HG02981 (cell line): ENCODE results near the gene S100A2.

Source experiments
- ATAC-seq: cut with Tn5 transposase; IDR thresholded peaks from one replicate; pipeline ENCODE4 v1.9.1; 2021; ENCODE audit warnings: mild to moderate bottlenecking, moderate library complexity; ENCODE audit not compliant: unreplicated experiment

S100A2 gene

DNA sequence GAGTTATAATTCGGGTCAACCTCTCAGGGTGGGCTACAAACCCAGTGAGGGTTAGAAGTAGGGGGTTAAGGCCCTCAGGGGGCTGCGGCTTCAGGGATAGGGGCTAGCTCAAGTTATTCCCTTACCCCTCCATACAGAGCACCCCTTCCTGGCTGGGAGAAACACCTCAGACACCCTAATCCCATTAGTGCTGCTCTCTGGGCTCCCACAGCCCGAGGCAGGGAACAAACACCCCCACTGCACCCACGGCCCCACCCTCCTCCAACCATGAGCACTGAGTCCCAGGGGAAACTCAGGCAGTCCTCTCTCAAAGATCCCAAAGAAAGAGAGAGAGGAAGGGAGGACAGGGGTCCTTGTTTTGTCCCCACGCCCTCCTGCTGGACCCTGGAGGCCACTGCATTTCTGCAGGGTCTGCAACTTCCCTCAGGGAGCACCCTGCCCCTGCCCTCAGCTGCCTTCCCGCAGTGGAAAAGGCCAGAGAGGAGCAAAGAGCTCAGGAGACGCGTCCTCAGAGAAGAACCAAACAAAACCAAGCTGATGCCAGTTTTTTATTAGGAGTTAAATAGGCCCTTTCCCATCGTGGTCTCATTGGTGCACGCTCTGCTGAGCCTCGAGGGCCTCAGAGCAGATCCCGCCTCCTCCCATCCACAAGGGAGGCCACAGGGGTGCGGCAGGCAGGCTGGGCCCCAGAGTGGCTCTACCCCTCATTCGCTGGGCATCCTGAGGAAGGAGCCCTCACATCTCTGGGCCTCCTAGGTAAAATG, 18.7 kb downstream of the S100A2 start:
- no peak for ATAC-seq

DNA sequence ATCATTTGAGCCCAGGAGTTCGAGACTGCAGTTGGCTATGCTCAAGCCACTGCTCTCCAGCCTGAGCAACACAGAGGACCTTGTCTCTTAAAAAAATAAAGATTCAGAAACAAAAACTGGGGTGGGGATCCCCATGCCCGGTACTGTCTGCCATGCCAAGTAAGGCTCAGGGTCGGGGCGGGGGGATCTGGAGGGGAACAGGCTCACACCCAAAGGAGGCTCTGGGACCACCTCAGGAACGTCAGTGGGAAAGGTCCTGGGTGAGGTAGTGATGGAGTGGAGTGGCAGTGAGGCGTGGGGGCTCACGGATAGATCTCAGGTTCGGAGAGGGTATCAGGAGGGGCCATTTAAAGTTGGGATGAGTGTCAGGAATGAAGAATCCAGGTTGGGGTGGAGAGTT, 19.3 kb downstream of the S100A2 start:
- no peak for ATAC-seq

DNA sequence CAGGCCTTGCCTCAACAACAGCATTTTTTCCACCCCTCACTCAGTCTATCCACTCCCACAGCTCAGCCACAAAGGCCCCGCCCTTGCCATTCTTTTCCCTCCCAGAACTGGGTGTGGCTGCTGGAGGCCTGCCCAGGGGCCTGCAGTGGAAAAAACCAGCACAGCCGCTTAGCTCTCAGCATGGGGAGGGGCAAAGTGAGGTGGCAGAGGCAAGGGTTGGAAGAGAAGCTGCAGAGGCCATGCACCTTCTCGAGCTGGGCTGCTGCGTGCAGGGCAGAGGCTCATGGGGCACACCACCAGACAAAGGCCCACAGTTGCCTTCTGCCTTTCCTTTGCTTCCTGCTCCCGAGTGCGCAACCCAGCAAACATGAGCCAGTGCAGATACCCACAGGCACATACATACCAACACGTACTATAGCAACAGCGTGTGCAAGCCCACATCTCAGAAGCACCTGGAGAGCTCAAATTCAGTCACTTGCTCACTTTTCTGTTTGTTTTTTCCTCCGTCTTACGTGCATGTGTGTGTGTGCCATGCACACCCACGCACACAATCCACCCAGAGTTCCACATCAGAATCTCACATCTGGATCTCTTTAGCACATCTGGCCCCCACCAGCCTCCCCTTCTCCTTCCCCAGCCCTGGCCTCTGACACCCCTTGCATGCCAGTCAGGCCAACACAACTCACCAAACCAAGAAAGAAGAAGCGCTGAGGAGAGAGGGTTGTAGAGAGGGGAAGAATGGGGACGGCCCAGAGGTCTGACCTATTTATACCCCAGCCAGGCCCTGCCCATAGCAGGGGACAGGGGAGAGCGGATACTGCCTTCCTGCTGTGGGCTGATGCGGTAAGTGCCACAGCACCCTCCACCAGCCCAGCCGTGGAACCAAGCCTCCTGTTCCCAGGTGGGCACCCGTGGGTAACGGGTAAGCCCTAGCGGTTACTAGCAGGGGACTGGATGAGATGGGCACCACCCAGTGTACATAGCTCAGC, 20.3 kb downstream of the S100A2 start, which contains the start of gene S100A4:
S100A4 (minus strand) TSS at position 740 of the 989 bp plus-strand sequence. CDS start 1,012 bp downstream, outside the sequence.
- no peak for ATAC-seq

DNA sequence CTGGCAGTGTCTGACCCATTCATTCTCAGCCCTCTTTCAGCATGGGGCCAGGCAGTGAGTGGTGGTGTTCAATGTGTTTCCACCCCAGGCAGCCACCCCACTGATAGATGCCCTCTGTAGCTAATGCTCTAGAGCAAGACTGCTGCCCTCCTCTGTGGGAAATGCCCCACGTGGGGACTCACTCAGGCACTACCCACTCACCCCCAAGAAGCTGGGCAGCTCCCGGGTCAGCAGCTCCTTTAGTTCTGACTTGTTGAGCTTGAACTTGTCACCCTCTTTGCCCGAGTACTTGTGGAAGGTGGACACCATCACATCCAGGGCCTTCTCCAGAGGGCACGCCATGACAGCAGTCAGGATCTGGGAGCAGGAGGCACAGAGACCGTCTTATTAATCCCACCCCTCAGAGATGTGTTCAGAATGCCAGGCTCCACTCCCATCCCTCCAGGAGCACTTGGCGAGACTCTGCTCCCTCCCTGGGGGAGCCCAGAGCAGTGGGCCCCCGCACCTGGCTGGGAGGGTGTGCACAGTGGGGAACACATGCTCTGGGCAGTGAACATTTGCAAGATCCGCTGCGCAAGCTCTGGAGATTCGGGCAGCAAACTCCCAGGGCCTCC, 21.1 kb downstream of the S100A2 start:
- no peak for ATAC-seq

DNA sequence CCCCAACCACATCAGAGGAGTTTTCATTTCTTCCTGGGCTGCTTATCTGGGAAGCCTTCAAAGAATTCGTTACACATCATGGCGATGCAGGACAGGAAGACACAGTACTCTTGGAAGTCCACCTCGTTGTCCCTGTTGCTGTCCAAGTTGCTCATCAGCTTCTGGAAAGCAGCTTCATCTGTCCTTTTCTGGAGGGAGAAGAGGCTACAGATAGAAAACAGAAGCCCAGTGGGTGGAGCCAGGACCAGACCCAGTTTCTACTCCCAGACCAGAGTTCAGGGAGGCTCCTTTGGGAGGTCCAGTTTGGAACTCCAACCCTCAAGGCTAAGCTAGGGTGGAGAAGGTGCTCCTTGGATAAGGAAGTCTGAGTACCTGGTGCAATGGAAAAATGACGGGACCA, 21.9 kb downstream of the S100A2 start:
- ATAC-seq: no peak

DNA sequence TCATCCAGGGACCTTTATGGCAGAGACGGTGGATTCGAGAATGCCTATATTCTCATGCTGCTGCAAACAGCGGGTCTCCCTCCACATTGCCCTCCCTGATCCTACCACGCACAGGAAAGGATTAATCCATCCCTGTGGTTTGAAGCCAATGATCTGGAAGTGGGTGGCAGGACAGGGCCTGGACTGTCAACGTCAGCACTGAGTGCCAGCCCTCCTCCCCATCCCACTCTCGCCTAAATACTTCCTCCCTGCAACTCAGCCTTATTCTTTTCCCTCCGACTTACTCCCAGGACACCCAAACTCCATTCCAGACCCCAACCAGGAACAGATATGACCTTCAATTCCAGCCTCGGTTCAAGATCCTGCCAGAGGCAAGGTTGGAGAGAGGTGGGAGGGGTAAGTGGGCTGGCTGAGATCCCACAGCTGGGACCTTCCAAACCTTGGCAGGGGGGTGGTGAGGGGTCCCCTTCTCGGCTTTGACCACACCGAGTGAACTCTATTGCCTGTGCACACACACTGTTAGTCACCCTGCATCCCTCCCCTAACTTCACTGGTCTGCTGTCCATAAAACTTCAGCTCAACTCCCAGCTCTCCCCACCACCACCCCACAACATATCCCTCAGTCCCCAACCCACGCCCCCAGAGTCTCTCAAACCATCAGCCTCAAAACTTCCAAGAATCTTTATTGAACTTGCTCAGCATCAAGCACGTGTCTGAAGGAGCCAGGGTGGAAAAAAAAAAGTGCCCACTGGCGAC, 22.5 kb downstream of the S100A2 start:
- no peak for ATAC-seq

DNA sequence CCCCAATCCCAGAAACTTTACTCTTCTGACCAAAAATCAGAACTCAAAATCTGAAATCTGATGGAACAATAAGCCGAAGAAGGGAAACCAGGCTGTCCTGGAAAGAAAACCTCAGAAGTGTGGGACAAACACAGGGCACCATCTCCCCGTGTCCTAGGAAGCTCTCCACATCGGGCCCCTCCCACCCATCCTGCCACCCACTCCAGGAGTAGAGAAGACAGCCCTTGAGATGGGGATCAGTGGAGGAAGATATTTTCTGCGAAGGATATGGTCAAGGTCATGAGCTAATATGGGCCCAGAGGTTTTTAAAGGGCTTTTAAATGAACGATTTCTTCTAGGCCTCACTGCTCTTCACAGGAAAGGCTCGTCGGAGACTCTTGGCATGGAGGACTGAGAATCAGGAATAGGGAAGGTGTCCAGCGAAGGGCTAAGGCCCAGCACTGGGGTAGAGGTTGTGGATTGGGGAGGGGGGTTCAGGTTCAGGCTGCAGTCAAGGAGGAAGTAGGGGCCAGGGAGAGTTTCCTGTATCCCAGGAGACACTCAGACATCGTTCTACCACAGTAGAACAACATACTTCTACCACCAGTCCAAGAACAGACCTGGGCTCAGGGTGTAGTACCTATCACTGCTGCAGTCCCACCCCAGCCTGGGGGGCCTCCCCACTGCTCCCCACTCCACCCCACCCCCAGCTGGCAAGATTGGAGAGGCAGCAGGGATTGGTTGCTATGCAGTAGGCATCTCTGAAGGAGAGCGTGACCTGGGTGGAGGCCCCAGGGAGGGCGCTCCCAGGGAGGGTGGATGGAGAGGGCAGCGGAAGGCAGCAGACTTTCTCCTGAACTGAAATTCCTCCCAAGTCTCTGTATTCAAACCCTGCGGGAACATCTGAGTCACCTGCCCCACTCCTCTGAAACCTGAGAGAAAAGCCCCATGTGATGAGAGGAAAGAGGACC, 23.7 kb downstream of the S100A2 start:
- ATAC-seq: no peak

DNA sequence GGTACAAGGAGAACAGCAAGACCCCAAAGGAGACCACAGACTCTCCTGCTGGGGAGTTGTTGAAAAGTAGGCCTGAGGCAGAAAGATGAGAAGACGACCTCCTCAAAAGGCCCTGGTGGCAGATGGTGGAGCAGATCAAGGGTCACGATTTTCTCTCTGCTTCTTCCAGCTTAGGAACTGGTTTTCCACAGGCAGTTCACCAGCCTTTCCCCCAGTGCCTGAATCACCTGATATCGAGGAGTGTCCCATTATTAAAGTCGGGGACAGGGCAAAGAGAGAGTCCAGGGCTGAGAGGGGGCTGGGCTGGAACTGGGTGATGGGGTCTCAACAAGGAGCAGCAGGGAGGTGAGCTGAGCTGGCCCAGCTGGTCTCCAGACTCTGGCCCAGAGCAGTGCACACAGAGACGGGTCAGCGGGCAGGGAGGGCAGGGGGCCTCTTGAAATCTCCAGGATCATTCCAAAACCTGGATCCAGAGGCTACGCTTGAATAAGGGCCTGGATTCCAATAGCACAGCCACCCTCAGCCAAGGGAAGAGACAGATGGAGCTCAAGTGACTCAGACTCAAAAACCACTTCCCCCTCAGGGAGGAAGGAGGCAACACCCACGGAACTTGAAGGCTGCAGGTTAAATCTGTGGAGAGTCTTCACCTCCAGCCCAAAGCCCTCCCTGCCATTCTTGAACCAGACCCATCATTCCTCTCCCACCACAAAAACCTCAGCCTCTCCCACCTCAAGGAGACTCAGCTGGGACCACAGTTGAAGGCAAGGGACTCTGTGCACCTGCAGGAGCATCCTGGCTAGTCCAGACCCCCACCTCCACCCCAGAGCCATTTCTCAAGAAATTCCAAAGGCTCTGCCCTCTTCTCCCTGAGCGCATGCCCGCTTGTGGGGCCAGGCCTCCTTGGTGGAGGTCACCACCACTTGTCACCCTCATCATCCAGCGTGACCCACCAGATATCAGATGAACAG, 25.0 kb downstream of the S100A2 start, which contains the start of gene S100A5:
S100A5 (minus strand) TSS at position 541 of the 968 bp plus-strand sequence. CDS start 743 bp downstream, outside the sequence.
- no peak for ATAC-seq

DNA sequence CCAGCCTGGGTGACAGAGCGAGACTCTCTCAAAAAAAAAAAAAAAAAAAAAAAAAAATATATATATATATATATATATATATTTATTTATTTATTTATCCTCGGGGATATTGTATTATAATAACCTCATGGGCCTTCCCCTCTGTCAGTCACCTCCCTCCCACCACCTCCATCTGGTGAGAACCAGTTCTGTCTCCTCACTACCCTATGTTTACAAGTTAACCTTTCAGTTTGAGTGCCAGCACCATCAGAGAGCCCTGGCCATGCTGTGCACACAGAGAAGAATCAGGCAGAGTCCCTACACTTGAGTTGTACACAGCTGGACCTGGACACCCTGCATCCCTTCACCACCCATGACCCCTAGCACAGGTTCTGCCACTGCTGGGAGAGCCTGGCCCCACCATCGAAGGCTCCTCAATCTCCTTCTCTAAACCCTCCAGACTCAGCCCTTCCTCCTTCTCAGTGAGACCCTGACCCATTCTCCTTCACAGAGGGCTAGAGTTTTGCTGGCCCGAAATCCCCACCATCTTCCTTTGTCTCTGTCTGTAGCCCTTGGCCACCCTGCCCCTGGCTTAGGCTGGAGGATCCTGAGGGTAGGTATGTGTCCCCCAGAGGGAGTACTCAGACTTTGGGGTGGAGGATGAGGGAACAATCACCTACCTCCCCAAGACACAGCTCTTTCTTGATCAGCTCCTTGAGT, 26.1 kb downstream of the S100A2 start:
- no peak for ATAC-seq

DNA sequence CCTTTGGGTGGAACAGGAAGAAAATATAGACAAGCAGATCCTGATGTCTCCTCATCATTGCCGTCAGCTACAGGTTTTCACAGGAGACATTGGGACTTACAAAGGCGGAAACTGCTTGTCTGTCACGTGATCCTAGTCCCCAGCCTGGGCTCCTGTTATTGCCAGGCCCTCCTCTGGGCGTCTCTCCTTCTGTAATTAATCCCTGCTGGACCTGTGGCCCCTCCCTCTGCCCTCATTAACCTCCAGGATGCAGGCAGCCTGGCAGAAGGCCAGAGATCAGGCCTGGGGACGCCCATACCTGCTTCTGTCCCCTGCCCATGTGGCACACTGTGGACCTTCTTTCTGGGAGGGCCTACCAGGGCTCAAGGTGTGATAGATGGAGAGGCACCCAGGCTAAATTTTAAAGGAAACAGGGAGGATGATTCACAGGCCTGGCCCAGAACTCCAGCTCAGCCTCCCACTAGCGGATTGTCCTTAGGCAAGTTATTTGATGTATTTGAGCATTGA, 27.3 kb downstream of the S100A2 start:
- ATAC-seq: no peak

DNA sequence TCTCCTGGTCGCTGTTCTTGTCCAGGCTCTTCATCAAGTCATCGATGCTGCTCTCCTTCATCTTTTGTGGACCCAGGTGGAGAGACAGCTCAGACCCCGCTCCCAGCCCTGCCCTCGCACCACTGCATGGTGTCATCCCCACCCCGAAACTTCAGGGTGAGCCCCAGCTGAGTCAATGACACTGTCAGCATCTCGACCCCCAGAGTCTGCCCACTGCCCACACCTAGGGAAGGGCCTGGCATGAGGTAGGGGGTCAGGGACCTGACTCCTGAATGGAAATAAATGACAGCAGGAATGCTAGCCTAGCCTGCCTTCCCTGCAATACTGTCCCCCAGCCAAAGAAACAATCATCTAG, 28.3 kb downstream of the S100A2 start:
- ATAC-seq: no peak

DNA sequence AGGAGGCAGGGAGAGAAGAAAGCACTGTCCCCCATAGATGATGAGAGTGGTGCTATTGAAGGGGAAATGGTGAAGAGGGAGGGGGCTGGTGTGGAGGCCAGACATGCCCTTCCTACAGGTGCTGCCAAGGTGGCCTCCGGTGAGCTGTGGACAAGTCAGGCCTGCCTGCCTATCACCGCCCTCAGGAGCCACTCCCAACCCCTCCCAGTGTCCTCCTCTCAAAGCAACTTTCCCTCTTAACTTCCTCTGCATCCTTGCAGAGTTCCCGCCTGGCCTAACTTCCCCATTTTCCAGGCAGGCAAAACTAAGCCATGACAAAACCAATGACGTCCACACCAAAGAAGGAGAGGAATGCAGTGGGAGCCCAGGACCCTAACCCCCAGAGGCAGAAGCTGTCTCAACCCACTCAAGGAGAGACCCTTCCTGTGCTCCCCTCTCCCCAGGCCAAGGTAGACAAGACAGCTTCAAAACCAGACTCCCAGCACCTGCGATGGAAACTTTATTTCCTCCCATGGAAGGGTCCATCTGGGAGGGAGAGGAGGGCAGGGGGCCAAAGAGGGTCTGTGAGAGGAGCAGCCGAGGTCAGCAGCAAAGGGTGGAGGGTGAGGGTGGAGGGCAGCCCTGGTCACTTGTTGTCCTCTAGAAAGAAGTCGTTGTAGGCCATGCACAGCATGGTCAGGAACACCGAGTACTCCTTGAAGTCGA, 28.8 kb downstream of the S100A2 start:
- no peak for ATAC-seq

DNA sequence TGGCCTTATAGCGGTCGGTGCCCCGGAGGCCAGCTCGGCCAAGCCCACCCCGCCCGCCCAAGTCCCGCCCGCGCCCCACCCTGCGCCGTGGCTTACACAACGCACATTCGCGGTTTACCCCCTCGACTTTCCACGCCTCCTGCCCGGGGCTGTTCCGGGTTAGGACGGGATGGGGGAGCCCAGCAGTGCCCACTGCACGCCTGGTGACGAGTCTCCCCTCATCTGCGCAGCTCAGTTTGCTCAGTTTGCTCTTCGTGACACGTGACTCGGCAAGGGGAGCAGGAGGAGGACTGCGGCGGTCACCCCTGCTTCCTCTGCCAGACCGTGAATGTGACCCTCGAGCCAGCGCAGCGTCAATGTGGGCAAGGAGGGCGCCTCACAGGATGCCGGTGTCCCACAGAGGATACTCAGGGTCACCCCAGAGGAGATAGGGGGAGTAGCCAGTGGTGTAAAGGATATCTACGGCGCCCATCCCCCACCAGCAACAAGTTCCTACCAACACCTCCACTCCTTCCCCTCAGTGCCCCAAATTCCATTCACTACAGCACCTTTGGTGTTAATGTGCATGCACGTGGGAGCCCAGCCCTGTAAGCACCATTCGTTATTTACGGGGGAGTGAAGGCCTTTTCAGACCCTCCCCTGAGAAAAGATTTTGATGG, 29.5 kb downstream of the S100A2 start:
- no peak for ATAC-seq

DNA sequence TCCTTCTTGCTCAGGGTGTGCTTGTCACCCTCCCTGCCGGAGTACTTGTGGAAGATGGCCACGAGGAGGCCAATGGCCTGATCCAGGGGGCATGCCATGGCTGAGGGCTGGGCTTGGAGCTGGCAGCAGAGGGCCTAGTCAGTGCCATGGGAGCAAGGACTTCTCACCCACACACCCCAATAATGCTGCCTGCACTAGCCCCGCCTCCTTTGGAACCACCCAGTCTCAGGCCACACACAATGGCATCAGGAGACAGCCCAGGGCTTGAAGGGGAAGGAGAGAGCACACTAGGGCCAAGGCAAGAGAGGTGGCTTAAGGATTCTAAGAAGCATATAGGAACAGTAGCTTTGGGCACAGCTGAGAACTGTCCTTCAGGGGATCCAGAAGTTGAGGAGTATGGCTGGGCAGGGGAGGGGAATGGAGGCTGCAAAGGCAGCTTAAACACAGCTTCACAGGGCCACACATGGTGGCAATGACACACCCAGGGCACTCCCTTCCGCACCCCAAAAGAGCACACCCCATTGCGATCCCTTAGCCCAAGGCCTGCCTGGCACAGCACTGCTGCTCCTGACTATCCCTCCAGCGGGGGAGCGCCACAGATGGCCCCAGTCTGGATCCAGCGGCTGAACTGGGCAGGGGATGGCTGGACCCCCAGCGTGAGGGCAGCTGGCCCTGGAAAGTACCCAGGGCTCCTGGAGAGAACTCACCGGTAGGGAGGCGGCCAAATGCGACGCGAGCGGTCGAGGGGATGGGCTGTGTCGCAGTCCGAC, 30.2 kb downstream of the S100A2 start, which contains the start of gene S100A6:
S100A6 (minus strand) TSS at position 750 of the 770 bp plus-strand sequence; CDS start at position 98, 652 bp downstream.
- no peak for ATAC-seq

DNA sequence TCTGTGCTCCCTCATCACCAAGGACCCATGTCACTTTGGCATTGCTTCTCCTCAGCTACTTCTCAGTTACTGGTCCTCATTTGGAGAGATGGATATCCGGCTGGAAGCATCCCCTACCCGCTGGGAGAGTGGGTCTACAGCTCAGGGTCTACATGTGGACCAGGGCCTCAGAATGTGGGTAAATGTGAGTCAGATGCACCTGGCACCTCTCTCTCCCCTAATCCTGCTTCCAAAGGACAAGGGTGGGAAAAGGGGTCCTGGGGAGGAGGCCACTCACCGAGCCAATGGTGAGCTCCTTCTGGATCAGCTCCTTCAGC, 30.8 kb downstream of the S100A2 start:
- no peak for ATAC-seq
